SU-DHL-6 (cell line): ENCODE measurements around the gene AGAP1.

Source experiments
- H2AFZ ChIP-seq: fragments of 200-600 bp; sonication (generic); 2 replicates; pipeline ENCODE4 v1.6.1; 2014; ENCODE audit warnings: low read depth, mild to moderate bottlenecking, moderate library complexity, mixed read lengths, antibody characterized with exemption, low read length; ENCODE audit not compliant: severe bottlenecking
- H3F3A ChIP-seq: fragments of 200-600 bp; shearing (Covaris generic); 2 replicates; pipeline ENCODE4 v1.6.0; 2016; ENCODE audit warnings: antibody characterized with exemption, mild to moderate bottlenecking; ENCODE audit not compliant: insufficient read depth
- H3K27ac ChIP-seq: fragments of 200-600 bp; sonication (generic); 2 replicates; pipeline ENCODE4 v1.5.1; 2016; ENCODE audit warnings: low read depth, mild to moderate bottlenecking, low read length, moderate library complexity, mixed read lengths
- H3K27me3 ChIP-seq: fragments of 200-600 bp; sonication (generic), shearing (Covaris generic); 2 replicates; pipeline ENCODE4 v1.6.0; 2014; ENCODE audit warnings: mild to moderate bottlenecking, low read length
- H3K36me3 ChIP-seq: fragments of 200-600 bp; sonication (generic); 2 replicates; pipeline ENCODE4 v1.6.1; 2014; ENCODE audit warnings: mild to moderate bottlenecking, low read length, mixed read lengths
- H3K4me2 ChIP-seq: fragments of 300-600, 200-600 bp; shearing (Covaris generic), sonication (generic); 2 replicates; pipeline ENCODE4 v1.6.0; 2014; ENCODE audit warnings: low read length, low read depth, mild to moderate bottlenecking; ENCODE audit not compliant: poor library complexity, severe bottlenecking
- H3K4me3 ChIP-seq: fragments of 200-600 bp; sonication (generic); 2 replicates; pipeline ENCODE4 v1.5.1; 2014; ENCODE audit warnings: antibody characterized with exemption, low read length, mild to moderate bottlenecking, mixed read lengths; ENCODE audit not compliant: insufficient read depth, poor library complexity, severe bottlenecking
- H3K79me2 ChIP-seq: fragments of 200-600 bp; sonication (generic); 2 replicates; pipeline ENCODE4 v1.6.1; 2014; ENCODE audit warnings: mild to moderate bottlenecking, low read length, moderate library complexity; ENCODE audit not compliant: insufficient read depth
- H3K9ac ChIP-seq: fragments of 200-600 bp; sonication (generic); 2 replicates; pipeline ENCODE4 v1.7.0; 2014; ENCODE audit warnings: mild to moderate bottlenecking, low read length
- H3K9me2 ChIP-seq: fragments of 200-600 bp; sonication (generic); replicated peaks from 2 replicates; pipeline ENCODE4 v1.6.1; 2014; ENCODE audit warnings: low read length; ENCODE audit not compliant: insufficient read depth
- H3K9me3 ChIP-seq: fragments of 200-600 bp; sonication (generic); 2 replicates; pipeline ENCODE4 v1.6.1; 2014; ENCODE audit warnings: low read length, mixed read lengths; ENCODE audit not compliant: insufficient read depth
- H4K20me1 ChIP-seq: fragments of 200-600 bp; sonication (generic); 2 replicates; pipeline ENCODE4 v1.6.1; 2014; ENCODE audit warnings: low read depth, mild to moderate bottlenecking, antibody characterized with exemption, low read length, moderate library complexity, mixed read lengths
- CTCF ChIP-seq: fragments of 200-600 bp; sonication (generic); IDR thresholded peaks from one replicate; pipeline ENCODE4 v1.5.1; 2017; ENCODE audit warnings: antibody characterized with exemption, mild to moderate bottlenecking, low read length, moderate library complexity; ENCODE audit not compliant: insufficient read depth, poor library complexity, severe bottlenecking
- EZH2phosphoT487 ChIP-seq: fragments of 200-600 bp; sonication (generic), shearing (Covaris generic); conservative IDR thresholded peaks from 2 replicates; pipeline ENCODE4 v1.6.1; 2018; ENCODE audit warnings: mild to moderate bottlenecking, antibody characterized with exemption, low read length, moderate library complexity, mixed read lengths

The AGAP1 gene

GRCh38 chr2:235640377-235640776 is 146.5 kb downstream of the AGAP1 start:
- H4K20me1 ChIP-seq, result no peaks in the 10 kb centered on the region
- H3K4me3 ChIP-seq, result no peak overlapping the region
- TF ChIP-seq CTCF (no peak), EZH2phosphoT487 (no peak)
- H3K27ac ChIP-seq, result no peak overlapping the region
- no peak overlapping the region for H2AFZ ChIP-seq
- H3K79me2 ChIP-seq, result no peaks in the 10 kb centered on the region
- H3K9me2 ChIP-seq, result no peaks in the 10 kb centered on the region
- H3K9ac ChIP-seq, result no peak overlapping the region
- no peaks in the 10 kb centered on the region for H3K9me3 ChIP-seq
- no peaks in the 10 kb centered on the region for H3K27me3 ChIP-seq
- no peaks in the 10 kb centered on the region for H3F3A ChIP-seq
- no peaks in the 10 kb centered on the region for H3K36me3 ChIP-seq
- no peak overlapping the region for H3K4me2 ChIP-seq

DNA sequence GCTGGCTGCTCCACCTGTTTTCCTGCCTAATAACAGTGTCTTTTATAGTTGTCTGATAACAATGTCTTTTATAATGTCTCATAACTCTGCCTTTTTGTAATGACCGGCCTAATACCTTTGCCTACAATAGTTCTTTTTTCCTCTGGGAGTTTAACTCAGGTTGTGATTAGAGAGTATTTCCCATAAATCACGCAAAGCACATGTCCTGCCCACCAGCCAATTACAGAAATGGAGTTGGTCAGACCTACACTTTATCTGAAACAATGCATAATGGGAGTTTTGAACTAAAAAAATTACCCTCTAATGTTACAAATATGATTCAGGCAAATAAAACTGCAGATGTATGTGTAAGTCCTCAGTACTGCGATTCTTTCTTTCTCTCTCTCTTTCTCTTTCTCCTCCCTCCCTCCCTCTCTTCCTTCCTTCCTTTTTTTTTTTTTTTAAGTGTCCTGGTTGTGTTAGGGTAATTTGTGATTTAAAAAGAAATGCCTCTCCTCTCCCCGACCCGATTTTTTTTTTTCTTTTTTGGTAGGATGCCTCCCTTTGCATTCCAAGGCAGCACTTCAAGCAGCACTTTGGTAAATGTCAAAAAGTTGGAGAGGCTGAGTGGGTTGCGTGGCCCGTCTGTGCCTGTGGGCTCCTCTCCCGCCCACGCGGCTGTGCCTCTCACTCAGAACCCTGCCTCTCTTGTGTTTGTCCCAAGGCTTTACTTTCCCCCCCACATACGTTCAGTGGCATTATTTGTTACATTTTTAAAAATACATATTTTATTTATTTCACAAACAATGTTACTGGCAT is 147.3 kb downstream of the AGAP1 start:
- Histone ChIP-seq H3K27me3 (no peaks in the 10 kb centered on the region), H3K79me2 (no peaks in the 10 kb centered on the region), H2AFZ (no peak overlapping the region), H4K20me1 (no peaks in the 10 kb centered on the region), H3K36me3 (no peaks in the 10 kb centered on the region), H3K4me3 (no peak overlapping the region), H3K27ac (no peak overlapping the region), H3K9me3 (no peaks in the 10 kb centered on the region), H3K9ac (no peak overlapping the region), H3F3A (no peaks in the 10 kb centered on the region), H3K9me2 (no peaks in the 10 kb centered on the region), H3K4me2 (no peak overlapping the region)
- TF ChIP-seq EZH2phosphoT487 (no peak), CTCF (no peak)

DNA sequence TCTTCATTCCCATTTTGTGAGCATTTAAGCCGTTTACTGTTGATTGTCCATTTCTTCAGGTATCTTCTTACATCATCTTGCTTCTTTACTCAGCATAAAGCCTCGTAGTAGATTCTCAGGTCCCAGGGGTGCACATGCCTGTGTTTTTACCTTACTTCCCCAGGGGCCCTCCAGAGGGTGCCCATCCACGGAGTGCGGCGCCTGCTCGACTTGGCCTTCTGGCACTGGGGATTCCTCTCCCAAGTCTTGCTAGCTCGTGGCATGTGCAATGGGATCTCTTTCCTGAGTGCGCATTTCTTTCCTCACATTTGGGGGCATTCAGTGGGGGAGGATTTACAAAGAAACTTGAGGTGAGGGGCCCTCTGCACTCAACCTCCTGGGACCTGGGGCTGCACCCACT is 148.1 kb downstream of the AGAP1 start:
- H3K4me3 ChIP-seq, result no peak overlapping the region
- no peaks in the 10 kb centered on the region for H4K20me1 ChIP-seq
- H3F3A ChIP-seq, result no peaks in the 10 kb centered on the region
- no peaks in the 10 kb centered on the region for H3K79me2 ChIP-seq
- H2AFZ ChIP-seq, result no peak overlapping the region
- H3K27me3 ChIP-seq, result no peaks in the 10 kb centered on the region
- no peaks in the 10 kb centered on the region for H3K9me2 ChIP-seq
- no peak overlapping the region for H3K9ac ChIP-seq
- no peak overlapping the region for H3K27ac ChIP-seq
- H3K4me2 ChIP-seq, result no peak overlapping the region
- no peaks in the 10 kb centered on the region for H3K36me3 ChIP-seq
- H3K9me3 ChIP-seq, result no peaks in the 10 kb centered on the region
- TF ChIP-seq EZH2phosphoT487 (no peak), CTCF (no peak)
